H9 (cell line): ENCODE measurements around the gene TENT5C. TPM values are rescaled to one million over a fixed set of nuclear protein-coding genes. Genes with fewer than 3 reads are reported as not detected.

Experiments
- DNase-seq: peaks from one replicate; pipeline ENCODE4 v3.0.0-alpha.2; 2017
- H2AFZ ChIP-seq: one replicate; pipeline ENCODE4 v1.6.1; 2013; ENCODE audit warnings: mild to moderate bottlenecking, low read length, control low read depth, moderate library complexity
- H2AK5ac ChIP-seq: 2 replicates; pipeline ENCODE4 v1.6.1; 2013; ENCODE audit warnings: low read length, control low read depth, mixed read lengths; ENCODE audit not compliant: insufficient read length
- H2BK120ac ChIP-seq: one replicate; pipeline ENCODE4 v1.6.1; 2013; ENCODE audit warnings: low read depth, mild to moderate bottlenecking, low read length, control low read depth, inconsistent platforms; ENCODE audit not compliant: poor library complexity, severe bottlenecking
- H2BK12ac ChIP-seq: 2 replicates; pipeline ENCODE4 v1.6.1; 2013; ENCODE audit warnings: low read length, control low read depth, mixed read lengths, low read depth; ENCODE audit not compliant: insufficient read length
- H2BK15ac ChIP-seq: 2 replicates; pipeline ENCODE4 v1.6.1; 2013; ENCODE audit warnings: low read depth, low read length, control low read depth
- H2BK20ac ChIP-seq: one replicate; pipeline ENCODE4 v1.6.1; 2013; ENCODE audit warnings: low read depth, mild to moderate bottlenecking, low read length, control low read depth, inconsistent platforms; ENCODE audit not compliant: poor library complexity, severe bottlenecking
- H2BK5ac ChIP-seq: 2 replicates; pipeline ENCODE4 v1.6.1; 2013; ENCODE audit warnings: low read length, control low read depth, mixed read lengths; ENCODE audit not compliant: insufficient read length
- H3K14ac ChIP-seq: 2 replicates; pipeline ENCODE4 v1.6.1; 2013; ENCODE audit warnings: low read length, control low read depth; ENCODE audit not compliant: insufficient read depth
- H3K18ac ChIP-seq: 2 replicates; pipeline ENCODE4 v1.6.1; 2013; ENCODE audit warnings: low read depth, mild to moderate bottlenecking, mixed read lengths, low read length, control low read depth; ENCODE audit not compliant: insufficient read length
- H3K23ac ChIP-seq: 2 replicates; pipeline ENCODE4 v1.6.1; 2013; ENCODE audit warnings: low read length, control low read depth, mixed read lengths, low read depth; ENCODE audit not compliant: insufficient read length
- H3K23me2 ChIP-seq: 2 replicates; pipeline ENCODE4 v1.6.1; 2013; ENCODE audit warnings: low read depth, mild to moderate bottlenecking, mixed read lengths, low read length, control low read depth; ENCODE audit not compliant: insufficient read length, poor library complexity, severe bottlenecking
- H3K27ac ChIP-seq: 2 replicates; pipeline ENCODE4 v1.5.1; 2013; ENCODE audit warnings: low read length, control low read depth, mixed read lengths, low read depth; ENCODE audit not compliant: insufficient read length
- H3K27me3 ChIP-seq: 2 replicates; pipeline ENCODE4 v1.6.1; 2013; ENCODE audit warnings: low read length, control low read depth, inconsistent platforms; ENCODE audit not compliant: insufficient read depth
- H3K4ac ChIP-seq: 2 replicates; pipeline ENCODE4 v1.6.1; 2013; ENCODE audit warnings: low read depth, mild to moderate bottlenecking, control low read depth, inconsistent platforms, low read length, moderate library complexity
- H3K4me1 ChIP-seq: 2 replicates; pipeline ENCODE4 v1.6.1; 2013; ENCODE audit warnings: low read length, control low read depth, inconsistent platforms; ENCODE audit not compliant: insufficient read depth
- H3K4me2 ChIP-seq: 2 replicates; pipeline ENCODE4 v1.6.1; 2013; ENCODE audit warnings: low read length, control low read depth, mixed read lengths; ENCODE audit not compliant: insufficient read length, insufficient read depth
- H3K56ac ChIP-seq: 2 replicates; pipeline ENCODE4 v1.6.1; 2013; ENCODE audit warnings: low read depth, mild to moderate bottlenecking, mixed read lengths, low read length, control low read depth; ENCODE audit not compliant: insufficient read length
- H3K79me1 ChIP-seq: 2 replicates; pipeline ENCODE4 v1.6.1; 2013; ENCODE audit warnings: low read depth, mild to moderate bottlenecking, moderate library complexity, low read length, control low read depth, inconsistent platforms; ENCODE audit not compliant: insufficient read depth, poor library complexity, severe bottlenecking
- H3K79me2 ChIP-seq: 2 replicates; pipeline ENCODE4 v1.6.1; 2013; ENCODE audit warnings: low read length, control low read depth, inconsistent platforms; ENCODE audit not compliant: insufficient read depth
- H3K9ac ChIP-seq: 2 replicates; pipeline ENCODE4 v1.6.1; 2013; ENCODE audit warnings: low read length, control low read depth, mixed read lengths; ENCODE audit not compliant: insufficient read length; ENCODE audit errors: extremely low read depth
- H3K9me3 ChIP-seq: one replicate; pipeline ENCODE4 v1.6.1; 2013; ENCODE audit warnings: low read depth, low read length, inconsistent platforms; ENCODE audit not compliant: control insufficient read depth
- H3T11ph ChIP-seq: one replicate; pipeline ENCODE4 v1.6.1; 2013; ENCODE audit warnings: mild to moderate bottlenecking, low read length, control low read depth, inconsistent platforms
- H4K20me1 ChIP-seq: one replicate; pipeline ENCODE4 v1.6.1; 2013; ENCODE audit not compliant: control insufficient read depth, insufficient read length, insufficient read depth
- H4K5ac ChIP-seq: 2 replicates; pipeline ENCODE4 v1.6.1; 2013; ENCODE audit warnings: low read depth, mild to moderate bottlenecking, mixed read lengths, low read length, control low read depth; ENCODE audit not compliant: insufficient read length
- H4K8ac ChIP-seq: replicated peaks from 2 replicates; pipeline ENCODE4 v1.6.1; 2013; ENCODE audit warnings: low read length, control low read depth, mixed read lengths, low read depth; ENCODE audit not compliant: insufficient read length
- H4K91ac ChIP-seq: 2 replicates; pipeline ENCODE4 v1.6.1; 2013; ENCODE audit warnings: low read depth, mild to moderate bottlenecking, moderate library complexity, mixed read lengths, low read length, control low read depth; ENCODE audit not compliant: insufficient read length
- H3K27ac Mint-ChIP-seq, 3 experiments: 2 replicates in 2 of 3; 3 replicates in 1 of 3; pipeline ENCODE4 v1.8.0; 2020 to 2021; ENCODE audit warnings: mixed read lengths in 3 of 3, mild to moderate bottlenecking in 1 of 3, moderate library complexity in 1 of 3
- H3K27me3 Mint-ChIP-seq: 2 replicates; pipeline ENCODE4 v1.8.0; 2021; ENCODE audit warnings: low read depth, mild to moderate bottlenecking, moderate library complexity, mixed read lengths
- H3K36me3 Mint-ChIP-seq, 3 experiments: 2 replicates in 2 of 3; 3 replicates in 1 of 3; pipeline ENCODE4 v1.8.0; 2020 to 2021; ENCODE audit warnings: low read depth in 3 of 3, mixed read lengths in 3 of 3; ENCODE audit not compliant: insufficient read depth in 1 of 3
- H3K4me1 Mint-ChIP-seq, 2 experiments: 2 replicates each; pipeline ENCODE4 v1.8.0; 2020; ENCODE audit warnings: mixed read lengths in 2 of 2
- H3K4me3 Mint-ChIP-seq, 2 experiments: 2 replicates in 1 of 2; 3 replicates in 1 of 2; pipeline ENCODE4 v1.8.0; 2020 to 2021; ENCODE audit warnings: mild to moderate bottlenecking in 2 of 2, mixed read lengths in 2 of 2, moderate library complexity in 1 of 2
- H3K9me3 Mint-ChIP-seq, 2 experiments: 2 replicates in 1 of 2; 3 replicates in 1 of 2; pipeline ENCODE4 v1.8.0; 2020; ENCODE audit warnings: mild to moderate bottlenecking in 2 of 2, mixed read lengths in 2 of 2, moderate library complexity in 1 of 2
- WGBS: extraction: QIAGEN DNeasy Blood & Tissue Kit; methylation state at CpG from one replicate; pipeline ENCODE4 v1.1.7; 2013; ENCODE audit warnings: missing lambda C conversion rate, low lambda C conversion rate, mixed read lengths; ENCODE audit not compliant: insufficient read length; ENCODE audit errors: extremely low coverage; 5-methylcytosine and 5-hydroxymethylcytosine counted together
- total RNA-seq: library from RNA; stranded (reverse); gene quantifications from 2 replicates; pipeline ENCODE4 v1.2.1, GENCODE V29; 2021
- TF ChIP-seq, protein P1 (sequence below): fragments of 200-600 bp; sonication (generic); conservative IDR thresholded peaks from 3 replicates; pipeline ENCODE4 v1.8.0; 2021; ENCODE audit warnings: antibody characterized with exemption, mild to moderate bottlenecking

The TENT5C gene
- total RNA-seq, 1 experiment from 2014 or later: 0.37 TPM

DNA sequence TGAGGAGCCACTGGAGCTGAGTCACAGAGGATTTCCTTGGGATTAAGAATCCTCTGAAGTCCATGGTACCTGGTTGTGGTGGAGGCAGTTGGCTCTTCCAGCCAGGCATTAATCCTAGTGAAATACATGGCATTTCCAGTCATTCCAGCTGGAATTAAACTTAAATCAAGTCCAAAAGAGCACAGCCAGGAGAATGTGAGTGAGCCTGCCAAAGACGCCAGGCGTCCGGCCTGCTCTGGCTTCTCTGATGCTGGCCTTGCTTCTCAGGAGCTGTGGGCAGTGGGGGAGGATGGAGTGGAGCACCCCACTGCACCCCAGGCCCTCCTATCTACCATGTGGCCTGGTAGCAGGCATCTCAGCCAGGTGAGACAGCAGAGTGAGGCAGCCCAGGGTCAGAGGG lies 23.4 kb upstream of the TENT5C start:
- Histone ChIP-seq H2BK15ac (no peak overlapping the region), H3K4me2 (no peak overlapping the region), H4K5ac (no peak overlapping the region), H3T11ph (no peak overlapping the region), H3K79me2 (no peaks in the 10 kb centered on the region), H3K9me3 (no peaks in the 10 kb centered on the region), H3K27me3 (no peaks in the 10 kb centered on the region), H3K4me1 (no peaks in the 10 kb centered on the region), H3K56ac (no peak overlapping the region), H3K9ac (no peak overlapping the region), H2BK12ac (no peak overlapping the region), H2AK5ac (no peak overlapping the region), H3K79me1 (no peaks in the 10 kb centered on the region), H3K14ac (peak overlapping the region; percentile 14; the same call in 1 of the 2 replicates), H2AFZ (no peak overlapping the region), H3K4ac (no peak overlapping the region), H4K91ac (no peak overlapping the region), H4K20me1 (no peaks in the 10 kb centered on the region), H3K18ac (no peak overlapping the region), H3K27ac (no peak overlapping the region), H2BK120ac (no peak overlapping the region), H2BK5ac (no peak overlapping the region), H3K23ac (no peak overlapping the region), H3K23me2 (no peaks in the 10 kb centered on the region), H2BK20ac (no peak overlapping the region), H4K8ac (no peak overlapping the region)
- Mint-ChIP-seq H3K27ac (no peak overlapping the region), H3K4me3 (no peak overlapping the region), H3K36me3 (no peaks in the 10 kb centered on the region), H3K9me3 (no peaks in the 10 kb centered on the region), H3K27me3 (no peaks in the 10 kb centered on the region; the same call in none of the 2 replicates), H3K4me1 (no peaks in the 10 kb centered on the region)
- no CpG with 5 or more reads among the region's 3 CpGs for WGBS
- no peak for DNase-seq
- TF ChIP-seq, protein P1, sequence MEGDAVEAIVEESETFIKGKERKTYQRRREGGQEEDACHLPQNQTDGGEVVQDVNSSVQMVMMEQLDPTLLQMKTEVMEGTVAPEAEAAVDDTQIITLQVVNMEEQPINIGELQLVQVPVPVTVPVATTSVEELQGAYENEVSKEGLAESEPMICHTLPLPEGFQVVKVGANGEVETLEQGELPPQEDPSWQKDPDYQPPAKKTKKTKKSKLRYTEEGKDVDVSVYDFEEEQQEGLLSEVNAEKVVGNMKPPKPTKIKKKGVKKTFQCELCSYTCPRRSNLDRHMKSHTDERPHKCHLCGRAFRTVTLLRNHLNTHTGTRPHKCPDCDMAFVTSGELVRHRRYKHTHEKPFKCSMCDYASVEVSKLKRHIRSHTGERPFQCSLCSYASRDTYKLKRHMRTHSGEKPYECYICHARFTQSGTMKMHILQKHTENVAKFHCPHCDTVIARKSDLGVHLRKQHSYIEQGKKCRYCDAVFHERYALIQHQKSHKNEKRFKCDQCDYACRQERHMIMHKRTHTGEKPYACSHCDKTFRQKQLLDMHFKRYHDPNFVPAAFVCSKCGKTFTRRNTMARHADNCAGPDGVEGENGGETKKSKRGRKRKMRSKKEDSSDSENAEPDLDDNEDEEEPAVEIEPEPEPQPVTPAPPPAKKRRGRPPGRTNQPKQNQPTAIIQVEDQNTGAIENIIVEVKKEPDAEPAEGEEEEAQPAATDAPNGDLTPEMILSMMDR: no peak
